MV-4-11 (cell line): ENCODE results near the gene DLX6.

ENCODE experiments used
- DNase-seq: peaks from one replicate; lab custom pipeline; 2025; lab: John Stamatoyannopoulos, UW

The DLX6 gene

DNA sequence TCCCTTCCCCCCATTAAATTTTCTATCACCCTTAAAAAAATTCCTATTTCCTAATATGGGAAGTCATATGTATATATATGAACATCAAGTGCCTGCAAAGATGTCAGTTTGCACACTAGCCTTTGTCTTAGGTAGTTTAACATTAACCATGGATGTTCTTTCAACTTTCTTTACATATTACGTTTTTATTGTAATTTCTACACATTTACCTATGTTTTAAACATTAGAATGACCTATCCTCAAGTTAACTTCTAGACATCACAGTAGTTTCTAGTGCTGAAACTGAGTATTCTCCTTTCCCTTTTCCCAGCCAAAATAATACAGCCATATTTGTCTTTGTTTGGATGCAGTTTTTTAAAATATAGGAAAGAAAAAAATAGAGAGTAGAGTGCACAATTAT, 5.8 kb downstream of the DLX6 start:
- DNase-seq: no peak

DNA sequence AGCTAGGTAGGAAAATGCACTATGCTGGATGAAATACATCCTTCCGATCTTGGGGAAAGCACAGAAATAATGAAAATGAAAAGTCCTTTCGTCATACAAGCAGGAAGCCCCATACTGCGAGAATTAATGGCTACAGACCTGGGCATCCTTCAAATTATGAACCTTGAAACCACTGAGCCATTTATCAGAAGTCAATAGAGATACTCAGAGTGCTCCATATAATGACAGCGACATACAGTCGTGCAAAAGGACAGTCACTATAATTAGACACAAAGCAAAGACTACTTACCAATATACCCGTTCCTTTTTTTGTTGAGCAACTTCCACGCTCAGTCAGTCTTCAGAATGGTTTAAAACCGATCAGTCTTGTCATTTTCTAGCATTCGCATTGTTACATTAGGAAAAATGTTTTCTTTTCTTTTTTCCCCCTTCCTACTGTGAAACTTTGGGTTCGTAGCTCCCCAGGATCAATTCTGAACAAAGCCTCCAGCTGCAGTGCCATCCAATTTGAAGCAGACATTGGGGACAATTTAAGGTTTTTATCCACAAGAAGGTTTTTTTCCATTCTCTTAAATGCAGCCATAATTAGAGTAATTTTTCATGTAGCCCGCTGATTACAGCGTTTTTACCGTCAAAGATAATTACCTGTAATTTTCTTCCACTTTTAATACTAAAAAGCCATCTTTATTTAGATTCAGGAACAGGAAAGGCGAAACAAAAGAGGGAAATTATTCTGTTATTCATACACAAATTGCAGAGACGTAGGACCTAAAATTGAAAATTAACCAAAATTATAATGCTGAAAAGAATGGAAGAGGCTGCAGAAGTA, 6.4 kb downstream of the DLX6 start:
- peak; percentile 22 for DNase-seq

- no peak for DNase-seq
These were observed 7.2 kb downstream of the DLX6 start for GRCh38 chr7:97012365-97013133.

DNA sequence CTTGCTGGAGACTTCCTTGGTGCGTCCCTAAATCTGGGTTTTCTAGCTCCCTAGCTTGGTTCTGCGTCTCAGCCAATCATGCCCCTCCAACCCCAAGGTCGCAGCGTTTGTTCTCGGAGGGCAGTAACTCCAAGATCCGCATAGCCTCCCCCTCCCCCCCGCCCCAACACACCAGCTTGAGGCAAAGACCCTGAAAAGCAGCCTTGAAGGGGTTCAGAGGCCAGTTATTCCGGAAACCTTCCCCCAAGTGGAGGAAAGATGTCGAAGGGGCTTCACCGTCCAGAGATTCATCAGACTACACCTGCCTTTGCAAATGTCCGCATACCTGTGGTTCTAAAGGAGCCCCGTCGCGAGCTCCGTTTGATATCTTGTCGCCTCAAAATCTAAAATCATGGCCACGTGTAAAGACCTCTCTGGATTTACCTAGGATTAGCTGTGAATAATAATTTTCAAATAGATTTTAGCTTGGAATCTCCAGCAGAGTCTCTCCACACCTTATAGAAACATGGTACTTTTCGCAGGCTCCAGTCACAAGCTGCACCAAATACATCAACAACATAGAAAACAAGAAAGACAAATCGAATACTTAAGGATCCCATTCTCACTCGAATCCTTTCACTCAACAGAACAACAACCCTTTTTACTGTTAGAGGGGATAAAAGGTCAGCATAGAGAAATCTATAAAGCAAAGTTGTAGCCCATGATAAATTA, 7.9 kb downstream of the DLX6 start:
- no peak for DNase-seq

- DNase-seq: no peak
These were observed 8.4 kb downstream of the DLX6 start for GRCh38 chr7:97013845-97014134.

- no peak for DNase-seq
These were observed 8.9 kb downstream of the DLX6 start for GRCh38 chr7:97014145-97014750.

- no peak for DNase-seq
These were observed 9.9 kb downstream of the DLX6 start for GRCh38 chr7:97015279-97015678.

DNA sequence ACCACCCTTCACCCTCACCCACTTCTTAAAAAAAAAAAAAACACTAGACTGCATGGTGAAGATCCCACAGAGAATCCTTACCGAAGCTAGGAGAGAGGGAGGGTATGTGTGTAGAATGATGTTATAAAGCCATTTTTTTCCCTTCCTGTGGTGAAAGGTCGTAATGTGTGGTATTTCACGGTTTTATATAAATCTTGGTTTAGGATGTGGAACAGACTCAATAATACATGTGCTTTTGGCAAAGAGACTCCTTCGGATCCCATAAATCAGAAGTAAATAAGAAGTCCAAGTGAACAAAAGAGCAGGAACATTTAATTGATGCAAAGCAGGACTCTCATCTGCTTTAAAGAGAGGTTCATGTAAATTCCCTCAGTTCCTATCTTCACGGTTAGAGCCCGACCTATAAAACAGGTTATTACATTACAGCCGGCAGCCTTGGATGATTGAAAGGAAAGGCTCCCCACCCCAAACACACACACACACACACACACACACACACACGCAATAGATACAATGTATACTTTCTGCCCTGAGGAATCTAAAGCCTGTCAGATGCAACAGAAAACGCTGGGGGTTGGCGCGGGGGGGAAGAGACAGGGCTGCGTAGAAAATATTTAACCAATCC, 10.5 kb downstream of the DLX6 start:
- DNase-seq: no peak

DNA sequence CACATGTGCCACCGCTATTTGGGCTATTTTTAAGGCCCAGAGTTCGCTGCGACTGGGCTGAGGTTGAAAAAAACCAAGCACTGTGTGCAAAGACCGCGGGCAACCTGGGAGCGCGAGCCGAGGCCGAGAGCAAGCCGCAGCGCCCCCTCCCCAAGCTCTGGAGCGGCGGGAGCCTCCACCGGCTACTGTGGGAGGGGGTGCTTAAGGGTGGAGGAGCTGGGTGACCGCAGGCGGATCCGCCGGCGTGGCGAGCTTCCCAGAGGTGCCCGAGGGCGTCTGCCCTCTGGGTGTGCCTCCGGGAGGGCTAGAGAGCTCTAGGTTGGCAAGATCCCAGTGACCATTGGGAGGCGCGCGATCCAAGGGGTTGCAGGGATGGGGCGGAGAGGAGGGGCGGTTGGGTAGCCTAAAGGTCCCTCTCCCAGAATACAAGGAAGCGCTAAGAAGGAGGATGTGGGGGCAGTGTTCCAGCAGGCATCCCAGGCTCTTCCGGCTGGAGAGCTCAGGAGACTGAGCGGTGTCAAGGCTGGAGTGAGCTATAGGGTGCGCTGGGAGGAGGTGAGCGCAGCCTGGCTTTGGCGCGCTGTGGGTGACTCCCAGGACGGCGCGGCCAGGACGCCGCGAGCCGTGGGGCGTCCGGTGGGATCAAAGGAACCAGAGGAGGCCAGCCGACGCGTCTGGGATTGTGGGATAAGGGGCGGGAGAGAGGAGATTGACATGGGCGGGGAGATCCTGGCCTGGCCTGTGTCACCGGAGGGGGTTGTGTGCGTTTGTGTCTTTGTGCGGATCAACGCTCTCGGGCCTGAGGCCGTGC, 11.2 kb downstream of the DLX6 start:
- DNase-seq: no peak

DNA sequence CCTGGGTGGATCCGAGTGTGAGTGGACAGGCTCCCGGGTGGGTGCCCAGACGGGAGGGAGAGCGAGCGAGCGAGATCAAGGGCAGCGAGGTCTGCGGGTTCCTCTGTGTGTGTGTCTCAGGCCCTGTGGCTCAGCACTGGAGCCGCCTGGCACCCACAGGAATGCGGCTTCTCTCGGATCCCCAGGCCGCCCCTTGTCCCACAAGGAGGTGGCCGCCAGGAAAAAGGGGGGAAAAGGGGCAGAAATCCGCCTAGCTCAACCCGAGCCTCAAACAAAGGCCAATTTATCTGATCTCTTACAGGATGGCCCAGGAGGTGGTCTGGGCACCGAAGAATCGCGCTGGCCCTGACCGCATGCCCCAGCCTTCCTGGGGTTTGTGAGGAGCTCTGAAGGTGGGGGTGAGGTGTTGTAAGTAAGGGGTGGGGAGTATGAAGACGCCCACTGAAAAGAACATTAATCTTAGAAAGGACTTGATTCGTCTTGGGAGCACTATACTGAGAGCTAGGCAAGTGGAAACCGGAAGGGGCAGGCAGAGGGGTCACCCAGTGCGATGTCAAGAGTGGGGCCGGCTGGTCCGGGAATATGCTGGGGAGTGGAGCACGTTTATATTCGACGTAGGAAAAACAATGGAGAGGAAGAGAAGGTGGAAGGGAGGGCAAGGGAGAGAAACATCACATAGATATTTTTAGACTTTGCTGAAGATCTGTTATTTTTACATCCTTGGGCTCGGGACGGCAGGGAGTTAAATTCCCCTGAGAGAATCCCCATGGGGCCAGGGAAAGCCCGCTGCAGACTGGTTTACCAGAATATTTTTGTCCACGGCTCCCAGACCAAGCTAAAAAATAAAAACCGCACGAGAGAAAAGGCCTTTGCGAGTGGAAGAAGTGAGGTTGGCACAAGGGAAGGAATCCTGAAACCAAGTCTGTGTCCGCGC, 12.1 kb downstream of the DLX6 start:
- no peak for DNase-seq

DNA sequence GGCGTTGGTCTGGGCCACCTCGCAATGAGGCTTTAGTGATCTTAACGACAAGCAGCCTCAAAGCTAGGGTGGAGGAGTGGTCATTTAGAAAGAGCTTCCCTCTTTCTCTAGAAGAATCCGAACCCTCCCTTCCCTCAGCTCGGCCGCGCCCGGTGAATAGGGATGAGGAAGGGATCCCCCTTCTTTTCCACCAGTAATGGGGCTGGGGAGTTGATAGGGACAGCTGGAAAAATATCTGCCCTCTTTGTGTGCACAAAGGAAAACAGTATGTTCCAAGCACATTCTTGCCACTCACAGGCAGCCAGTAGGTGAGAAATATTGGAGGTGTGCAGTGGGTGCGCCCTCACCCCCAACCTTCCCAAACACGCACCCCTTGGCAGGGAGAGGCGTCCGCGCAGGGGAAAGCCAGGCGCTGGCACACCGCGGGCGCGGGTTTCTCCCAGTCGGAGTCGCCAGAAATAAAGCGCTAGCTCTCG, 12.8 kb downstream of the DLX6 start:
- DNase-seq: no peak

- DNase-seq: no peak
These were observed 13.6 kb downstream of the DLX6 start for GRCh38 chr7:97018791-97019531.

- DNase-seq: no peak
These were observed 14.4 kb downstream of the DLX6 start for GRCh38 chr7:97019710-97020225.

DNA sequence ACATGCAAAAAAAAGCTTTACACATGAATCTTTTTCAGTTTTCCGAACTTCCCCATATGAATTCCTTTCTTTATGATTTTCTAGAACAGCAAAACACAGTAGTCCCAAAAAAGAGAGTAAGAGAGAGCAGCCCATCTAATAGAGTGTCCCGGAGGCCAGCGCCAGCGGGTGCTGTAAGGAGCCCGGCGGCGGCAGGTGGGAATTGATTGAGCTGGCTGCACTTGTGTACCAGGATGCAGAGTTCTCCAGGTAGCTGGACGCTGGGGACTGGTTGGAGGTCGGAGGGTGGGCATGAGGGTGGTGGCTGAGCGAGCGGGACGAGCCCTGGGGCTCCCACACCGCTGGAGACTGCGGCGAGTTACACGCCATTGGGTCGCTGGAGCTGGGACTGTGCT, 15.2 kb downstream of the DLX6 start:
- DNase-seq: no peak

DNA sequence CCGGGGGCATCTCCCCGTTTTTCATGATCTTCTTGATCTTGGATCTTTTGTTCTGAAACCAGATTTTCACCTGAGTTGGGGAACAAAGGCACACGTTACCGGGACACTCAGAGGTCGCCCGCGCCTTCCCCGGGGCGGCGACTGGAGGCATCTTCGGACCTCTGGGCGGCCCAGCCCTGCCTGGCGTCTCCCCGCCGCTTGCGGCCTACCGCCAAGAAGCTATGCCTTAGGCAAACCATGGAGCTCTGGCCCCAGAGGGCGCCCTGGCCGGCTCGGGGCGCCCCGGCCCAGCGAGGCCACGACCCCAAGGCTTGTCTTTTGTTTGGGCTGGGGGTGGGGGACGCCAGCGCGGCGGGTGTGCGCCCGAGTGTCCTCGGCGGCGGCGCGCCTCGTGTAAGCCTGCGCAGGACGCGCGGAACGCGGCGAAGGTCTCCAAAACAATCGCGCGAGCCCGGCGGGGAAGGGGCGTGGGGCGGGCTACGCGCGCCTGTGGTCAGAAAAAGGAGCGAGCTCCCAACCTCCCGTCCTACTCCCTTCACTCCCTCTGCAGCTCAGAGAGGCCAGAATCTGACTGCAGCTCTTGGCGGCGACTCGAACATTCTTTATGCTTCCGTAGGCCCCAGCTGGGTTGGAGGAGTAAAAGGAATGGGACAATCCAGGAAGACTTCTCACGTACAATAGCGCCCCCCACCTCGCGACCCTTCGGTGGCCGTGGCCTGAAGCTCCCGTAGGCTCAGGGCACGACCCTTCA, 15.8 kb downstream of the DLX6 start:
- DNase-seq: no peak

DNA sequence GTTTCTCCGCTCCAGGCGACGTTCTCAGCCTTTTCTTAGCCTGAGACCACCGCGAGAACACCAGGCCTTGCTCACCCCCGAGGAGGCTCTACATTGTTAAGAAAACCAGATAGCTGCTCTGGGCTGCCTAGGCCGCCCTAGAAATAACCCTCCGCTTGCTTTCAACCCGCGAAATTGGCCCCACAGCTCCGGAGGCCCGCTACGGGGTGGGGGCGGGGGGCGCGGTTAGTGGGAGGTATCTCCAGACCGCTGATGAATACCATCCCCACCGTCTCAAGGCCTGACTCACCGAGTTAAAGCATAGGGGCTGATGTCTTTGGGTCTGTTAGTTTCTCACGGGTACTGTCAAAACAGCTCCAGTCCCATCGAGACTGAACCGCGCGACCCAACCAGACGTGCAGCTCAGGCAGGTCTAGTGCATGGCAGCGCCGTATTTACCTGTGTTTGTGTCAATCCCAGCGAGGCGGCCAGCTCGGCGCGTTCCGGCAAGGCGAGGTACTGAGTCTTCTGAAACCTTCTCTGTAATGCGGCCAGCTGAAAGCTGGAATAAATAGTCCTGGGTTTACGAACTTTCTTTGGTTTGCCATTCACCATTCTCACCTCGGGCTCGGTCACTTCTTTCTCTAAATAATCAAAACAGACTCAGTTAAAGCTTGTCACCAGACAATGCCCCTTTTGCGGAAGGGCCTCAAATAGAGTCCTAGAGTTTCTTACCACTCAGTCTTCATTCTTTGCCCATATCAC, 16.6 kb downstream of the DLX6 start:
- no peak for DNase-seq

DNA sequence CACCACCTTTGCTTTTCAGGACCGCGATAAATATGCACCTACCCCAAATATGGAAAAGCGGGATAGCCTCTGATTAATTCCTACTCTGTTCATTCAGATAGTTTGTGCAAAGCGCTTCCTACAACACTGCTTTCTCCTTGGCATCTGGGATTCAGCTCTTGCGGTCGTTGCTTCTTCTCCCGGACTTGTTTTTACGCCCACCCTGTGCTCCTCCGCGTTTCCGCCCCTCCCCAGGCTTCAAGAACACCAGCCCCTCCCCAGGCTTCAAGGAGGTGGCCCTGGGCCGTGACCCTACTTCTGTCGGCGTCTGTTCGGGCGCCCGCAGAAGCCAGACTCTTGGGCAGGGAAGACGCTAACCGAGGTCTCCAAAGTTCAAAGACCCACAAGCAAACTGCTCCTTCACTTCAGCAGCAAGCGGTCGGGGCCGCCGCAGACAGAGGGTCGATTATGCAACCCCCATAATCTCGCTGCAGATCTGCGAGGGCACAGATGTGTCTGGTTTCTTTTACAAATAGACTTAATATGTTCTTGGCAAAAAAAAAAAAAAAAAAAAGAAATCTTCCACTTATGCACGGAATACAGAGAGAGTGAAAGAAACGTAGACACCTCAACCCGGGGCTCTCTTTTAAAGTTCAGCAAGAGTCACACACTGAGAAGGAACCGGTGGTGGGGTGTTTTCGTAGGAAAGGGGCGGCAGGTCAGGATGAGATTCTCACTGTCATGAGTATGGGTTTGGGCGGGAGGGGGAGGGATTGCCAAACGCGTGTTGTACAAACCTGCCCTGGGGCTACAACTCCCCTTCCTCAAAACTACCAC, 17.3 kb downstream of the DLX6 start:
- DNase-seq: peak; percentile 77
